HG03064 (cell line): ENCODE measurements around the gene CLSTN2.

ENCODE experiments used
- ATAC-seq: cut with Tn5 transposase; IDR thresholded peaks from one replicate; pipeline ENCODE4 v1.9.1; 2021; ENCODE audit warnings: low read depth; ENCODE audit not compliant: unreplicated experiment

CLSTN2 gene

DNA sequence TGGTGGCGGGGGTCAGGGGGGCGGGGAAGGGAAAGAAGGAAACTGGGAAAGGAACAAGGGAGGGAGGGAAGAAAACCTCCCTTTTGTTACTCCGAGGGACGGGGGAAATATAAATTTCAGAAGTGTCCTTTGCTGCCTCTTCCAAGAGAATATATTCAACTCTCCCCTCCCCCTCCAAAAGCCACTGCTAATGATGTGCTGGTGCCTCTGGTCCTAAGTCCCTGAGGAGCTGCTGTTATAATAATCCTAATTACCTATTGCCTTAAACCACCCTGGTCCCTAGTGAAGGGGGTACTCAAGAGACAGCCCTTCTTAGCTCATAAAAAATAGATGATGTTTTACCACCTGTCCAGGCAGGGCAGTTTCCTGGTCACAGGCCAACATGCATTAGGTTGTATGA, 624.6 kb downstream of the CLSTN2 start:
- no peak for ATAC-seq

DNA sequence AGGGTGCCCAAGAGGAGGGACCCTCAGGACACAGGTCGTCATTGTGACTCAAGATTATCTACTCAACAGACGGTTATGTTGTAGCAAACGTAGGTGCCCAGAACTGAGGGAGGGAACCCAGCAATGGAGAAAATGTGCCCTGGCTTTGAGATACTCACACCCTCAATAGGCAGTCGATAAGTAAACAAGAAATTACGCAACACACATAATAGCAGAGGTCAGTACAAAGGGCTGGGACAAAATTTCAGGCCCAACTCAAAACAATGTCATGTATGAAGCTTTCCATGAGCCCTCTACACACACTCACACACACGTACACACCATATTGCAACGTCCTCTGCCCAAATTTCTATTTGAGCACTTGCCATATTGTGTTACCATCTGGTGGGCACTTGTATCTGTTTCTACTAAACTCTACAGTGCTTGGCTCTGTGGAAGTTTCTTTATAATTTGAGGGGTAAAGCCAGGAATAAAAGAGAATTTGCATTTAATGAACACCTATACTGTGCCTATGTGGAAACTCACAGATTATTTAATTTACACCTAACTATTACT, 628.3 kb downstream of the CLSTN2 start:
- no peak for ATAC-seq

GRCh38 chr3:140568131-140568530, 633.1 kb downstream of the CLSTN2 start:
- ATAC-seq: no peak

- no peak for ATAC-seq
Observed at GRCh38 chr3:140568842-140569520, 634.0 kb downstream of the CLSTN2 start.

DNA sequence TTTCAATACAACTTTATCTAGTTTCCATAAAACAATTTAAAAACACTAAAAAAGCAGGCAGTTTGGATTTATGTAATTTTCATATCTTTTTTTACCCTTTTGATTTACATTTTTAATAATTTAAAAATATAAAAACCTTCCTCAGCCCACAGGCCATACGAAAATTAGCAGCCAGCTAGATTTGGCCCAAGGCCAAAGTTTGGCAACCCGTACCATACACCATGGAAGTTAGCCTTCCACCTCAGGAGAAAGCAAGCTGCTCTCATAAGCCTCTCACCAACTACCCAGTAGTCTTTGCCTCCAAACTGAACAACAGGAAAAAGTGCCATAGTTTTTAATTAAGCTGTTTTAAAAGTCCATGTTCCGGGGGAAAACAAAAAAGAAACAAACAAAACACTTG, 635.6 kb downstream of the CLSTN2 start:
- no peak for ATAC-seq

GRCh38 chr3:140571836-140572235, 636.9 kb downstream of the CLSTN2 start:
- ATAC-seq: no peak

DNA sequence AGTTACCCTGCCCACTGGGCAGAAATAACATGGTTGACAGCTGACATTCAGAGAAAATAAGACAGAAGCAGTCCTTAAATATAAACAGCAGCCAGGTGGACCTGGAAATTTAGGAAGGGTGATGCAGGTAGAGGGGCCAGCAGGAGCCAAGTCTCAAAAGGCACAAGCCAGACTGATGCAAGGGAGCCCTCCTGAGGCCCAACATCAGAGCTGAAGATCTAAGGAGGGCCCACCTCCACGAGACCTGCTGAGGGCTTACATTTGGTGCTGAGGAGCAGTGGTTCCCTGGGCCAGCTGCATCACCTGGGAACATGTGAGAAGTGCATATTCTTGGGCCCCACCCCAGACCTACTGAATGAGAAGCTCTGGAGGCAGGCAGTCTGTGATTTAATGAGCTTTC, 637.3 kb downstream of the CLSTN2 start:
- no peak for ATAC-seq

DNA sequence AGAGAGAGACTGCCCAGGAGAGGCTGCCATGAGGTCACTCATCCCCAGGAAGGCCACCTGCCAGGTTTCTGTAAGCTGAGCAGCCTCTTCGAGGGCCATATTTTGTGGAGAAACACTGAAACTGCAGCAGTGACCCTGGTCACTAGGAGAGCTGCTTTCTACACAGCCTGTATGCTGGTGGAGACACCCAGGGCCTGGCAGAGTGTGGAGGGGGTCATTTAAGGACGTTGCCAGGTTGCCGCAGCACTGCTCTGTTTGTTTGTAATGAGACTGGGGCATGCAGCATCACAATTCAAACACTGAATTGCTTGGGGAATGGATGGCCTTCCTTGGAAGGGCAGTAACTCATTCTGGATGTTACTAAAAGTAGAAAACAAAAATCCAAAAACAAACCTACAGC, 638.0 kb downstream of the CLSTN2 start:
- no peak for ATAC-seq

- ATAC-seq: no peak
Observed at GRCh38 chr3:140574375-140574774, 639.4 kb downstream of the CLSTN2 start.

DNA sequence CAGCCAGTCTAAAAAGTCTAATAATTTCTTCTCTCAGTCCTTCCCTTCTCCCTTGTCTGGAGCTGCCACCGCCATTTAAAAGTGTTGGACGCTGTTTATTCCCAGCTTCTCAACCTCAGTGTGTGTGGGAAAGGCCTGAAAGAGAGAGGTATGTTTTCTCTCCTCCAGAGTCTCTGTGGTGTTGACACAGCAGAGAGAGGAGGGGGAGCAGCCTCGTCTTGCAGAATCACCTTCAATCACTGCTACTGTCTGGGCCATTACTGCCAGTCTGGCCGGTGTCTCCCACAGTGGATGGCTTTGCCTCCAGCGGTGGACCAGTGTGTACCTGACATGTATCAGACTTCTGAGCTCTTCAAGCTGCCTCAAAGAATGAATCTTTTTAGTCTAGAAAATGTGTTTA, 641.5 kb downstream of the CLSTN2 start:
- ATAC-seq: no peak

DNA sequence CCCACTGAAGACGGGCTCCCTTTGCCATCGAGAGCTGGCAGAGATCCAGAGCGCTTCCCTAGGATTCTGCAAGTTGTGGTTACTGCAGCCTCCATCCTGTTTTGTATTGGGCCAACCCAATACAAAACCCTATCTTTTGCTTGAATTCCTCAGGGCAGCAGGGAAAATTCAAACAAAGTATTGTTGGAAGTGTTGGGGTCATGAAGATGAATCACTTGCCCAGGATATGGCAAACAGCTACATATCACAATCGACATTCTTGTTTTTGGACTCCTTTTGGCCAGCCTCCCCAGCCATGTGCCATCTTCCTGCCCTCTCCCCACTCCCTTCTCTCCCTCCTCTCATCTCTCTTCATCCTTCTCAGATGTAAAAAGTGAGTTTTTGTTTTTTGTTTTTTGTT, 642.9 kb downstream of the CLSTN2 start:
- no peak for ATAC-seq

DNA sequence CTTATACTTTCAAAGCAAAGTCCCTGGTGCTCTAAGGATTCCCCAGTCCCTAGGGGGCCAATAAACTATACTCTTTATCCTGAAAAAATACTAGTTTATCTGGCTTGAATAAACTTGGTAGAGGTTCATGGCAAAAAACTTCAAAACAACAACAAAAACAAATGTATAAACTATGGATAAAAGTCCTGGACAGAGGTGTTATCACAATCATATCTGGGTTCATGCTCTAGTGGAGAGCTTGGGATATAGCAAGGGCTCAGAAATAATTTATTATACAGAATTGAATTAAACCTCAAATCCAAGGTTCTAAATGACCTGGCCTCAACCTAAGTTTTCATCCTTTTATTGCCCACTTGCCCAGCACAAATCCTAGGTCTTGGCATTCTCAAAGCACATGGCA, 644.3 kb downstream of the CLSTN2 start:
- ATAC-seq: no peak

DNA sequence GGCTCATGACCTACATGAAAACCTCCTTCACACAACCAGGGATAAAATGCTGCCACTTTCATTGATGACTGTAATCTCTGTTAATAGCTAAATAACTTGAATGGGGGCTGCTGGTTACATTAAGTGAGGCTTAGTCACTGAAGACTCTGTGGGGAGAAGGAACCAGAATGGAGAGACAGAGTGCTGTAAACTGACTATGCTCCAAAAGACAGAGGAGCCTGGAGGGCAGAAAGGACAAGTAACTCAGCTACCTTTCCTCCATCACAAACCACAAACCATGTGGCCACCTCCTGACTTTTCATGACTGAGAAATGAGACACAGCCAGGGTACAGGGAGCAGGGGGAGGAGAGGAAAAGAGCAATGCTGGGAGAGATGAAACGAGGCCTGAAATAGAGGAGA, 645.8 kb downstream of the CLSTN2 start:
- no peak for ATAC-seq

DNA sequence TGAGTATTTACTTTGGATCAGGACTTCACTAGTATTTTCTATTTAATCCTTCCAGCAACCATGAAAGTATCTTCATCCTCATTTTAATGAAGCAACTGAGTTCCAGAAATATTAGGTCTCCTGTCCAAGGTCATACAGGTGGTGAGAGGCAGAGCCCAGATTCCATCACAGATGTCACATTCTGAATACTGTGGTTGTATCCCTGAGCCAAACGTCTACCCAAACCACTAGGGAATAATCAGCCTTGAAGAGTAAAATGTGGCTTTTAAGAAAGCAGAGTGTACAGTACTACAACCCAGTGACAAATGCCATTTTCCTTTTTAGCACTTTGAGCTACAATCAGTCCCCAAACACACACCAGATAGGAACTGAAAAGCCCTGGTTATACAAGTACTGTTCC, 649.6 kb downstream of the CLSTN2 start:
- ATAC-seq: no peak

GRCh38 chr3:140585828-140586227, 650.8 kb downstream of the CLSTN2 start:
- no peak for ATAC-seq

- no peak for ATAC-seq
Observed at GRCh38 chr3:140586311-140586710, 651.3 kb downstream of the CLSTN2 start.

- ATAC-seq: no peak
Observed at GRCh38 chr3:140588558-140588957, 653.6 kb downstream of the CLSTN2 start.

GRCh38 chr3:140593766-140594165, 658.8 kb downstream of the CLSTN2 start:
- ATAC-seq: no peak

DNA sequence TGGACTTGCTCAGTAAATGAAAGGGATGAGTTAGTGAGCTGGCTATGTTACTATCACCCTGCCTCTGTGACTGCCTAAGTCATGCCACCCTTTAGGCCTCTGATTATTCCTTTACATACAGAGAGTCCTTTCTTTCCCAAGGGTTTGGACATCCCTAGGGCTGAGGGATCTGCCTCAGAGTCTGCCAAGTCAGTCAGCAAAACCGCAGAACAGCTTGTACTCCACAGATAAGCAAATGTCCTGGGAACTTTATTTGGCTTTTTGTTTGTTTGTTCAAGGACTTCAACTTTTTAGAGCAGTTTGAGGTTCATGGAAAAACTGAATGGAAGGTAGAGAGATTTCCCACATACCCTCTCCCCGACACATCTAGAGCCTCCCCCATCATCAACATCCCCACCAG, 660.3 kb downstream of the CLSTN2 start:
- no peak for ATAC-seq

GRCh38 chr3:140597364-140597763, 662.4 kb downstream of the CLSTN2 start:
- no peak for ATAC-seq

GRCh38 chr3:140597792-140598191, 662.8 kb downstream of the CLSTN2 start:
- ATAC-seq: no peak

GRCh38 chr3:140599009-140599408, 664.0 kb downstream of the CLSTN2 start:
- no peak for ATAC-seq

DNA sequence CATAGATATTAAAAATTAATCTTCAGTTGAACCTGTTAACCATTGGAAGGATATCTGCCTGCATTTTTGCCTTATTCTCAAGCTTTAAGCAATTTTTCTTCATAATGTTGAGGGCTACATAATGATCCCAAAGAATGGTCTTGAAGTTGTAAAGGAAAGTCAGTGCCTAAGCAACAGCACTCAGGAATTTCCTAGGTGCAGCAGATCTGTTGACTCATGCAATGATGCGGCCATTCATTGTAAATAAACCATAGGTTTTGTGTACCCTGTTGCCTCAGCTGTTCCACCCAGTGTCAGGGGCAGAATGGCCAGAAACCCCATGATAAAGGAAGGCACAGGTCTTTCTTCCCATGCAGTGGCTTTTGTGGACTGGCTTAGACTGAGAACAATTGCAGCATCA, 664.5 kb downstream of the CLSTN2 start:
- ATAC-seq: no peak
